Renal cortical epithelial cell (primary cell): Measurements from ENCODE around the gene COQ8B. TPM values are rescaled to one million over a fixed set of nuclear protein-coding genes. Genes with fewer than 3 reads are reported as not detected.
A peak's percentile ranks its signal among the peaks of the same experiment; 100 is the strongest.
"Not testable (repeated sequence)": the region's sequence is repeated elsewhere in the genome, so short reads cannot be mapped to it uniquely, and the experiment has no call there.

Experiments
- DNase-seq: peaks from one replicate; pipeline ENCODE4 v3.0.0-alpha.2; 2011; ENCODE audit warnings: low read depth
- total RNA-seq: library from RNA; depleted of rRNA; stranded (reverse); fragments of >200 nt; gene quantifications from 2 replicates; pipeline ENCODE4 v1.2.3, GENCODE V29; 2014

The COQ8B gene
- 18.6 and 44.0 TPM in 2 replicates for total RNA-seq

GRCh38 chr19:40716482-40717324 is at the start of gene COQ8B, which contains the start of gene ITPKC:
Gene COQ8B (minus strand): TSS chr19:40716886. CDS start chr19:40714632, 2,254 bp downstream.
Gene ITPKC (plus strand): TSS chr19:40717112. CDS start chr19:40717136, 24 bp downstream.
- peak; percentile 94 for DNase-seq

- not testable (repeated sequence) for DNase-seq
These were observed 49.7 kb upstream of the COQ8B start for GRCh38 chr19:40766385-40766784.

- no peak for DNase-seq
These were observed 47.3 kb upstream of the COQ8B start for GRCh38 chr19:40763963-40764362.

GRCh38 chr19:40763526-40763925 is 46.8 kb upstream of the COQ8B start:
- no peak for DNase-seq

- DNase-seq: no peak
These were observed 46.2 kb upstream of the COQ8B start for GRCh38 chr19:40762754-40763470.

- no peak for DNase-seq
These were observed 42.7 kb upstream of the COQ8B start for GRCh38 chr19:40759352-40759751.

- no peak for DNase-seq
These were observed 41.8 kb upstream of the COQ8B start for GRCh38 chr19:40758491-40758890.

- DNase-seq: no peak
These were observed 39.9 kb upstream of the COQ8B start for GRCh38 chr19:40756502-40757110.

GRCh38 chr19:40755791-40756190 is 39.1 kb upstream of the COQ8B start:
- DNase-seq: no peak

GRCh38 chr19:40755248-40755624 is 38.5 kb upstream of the COQ8B start:
- no peak for DNase-seq

GRCh38 chr19:40754611-40755247 is 38.0 kb upstream of the COQ8B start:
- DNase-seq: peak; percentile 44

GRCh38 chr19:40752257-40752781 is 35.6 kb upstream of the COQ8B start:
- DNase-seq: no peak

GRCh38 chr19:40750874-40751537 is 34.3 kb upstream of the COQ8B start, which contains the start of gene SNRPA:
Gene SNRPA (plus strand): TSS chr19:40751203. CDS start chr19:40751409, 206 bp downstream.
- DNase-seq: peak; percentile 94

- peak; percentile 98 for DNase-seq
These were observed 33.6 kb upstream of the COQ8B start, which contains the start of gene ACTMAP for GRCh38 chr19:40750058-40750873. Gene ACTMAP (minus strand): TSS chr19:40750477. CDS start chr19:40749803, 674 bp downstream.

- no peak for DNase-seq
These were observed 30.9 kb upstream of the COQ8B start for GRCh38 chr19:40747536-40747935.

- peak; percentile 77 for DNase-seq
These were observed 28.7 kb upstream of the COQ8B start for GRCh38 chr19:40745402-40745780.

- DNase-seq: no peak
These were observed 28.1 kb upstream of the COQ8B start for GRCh38 chr19:40744554-40745401.

GRCh38 chr19:40743926-40744325 is 27.2 kb upstream of the COQ8B start:
- DNase-seq: no peak

- DNase-seq: no peak
These were observed 26.2 kb upstream of the COQ8B start for GRCh38 chr19:40742886-40743285.
